Prostate gland (tissue), 2 donors: ENCODE results near the gene FOXP4. TPM values are rescaled to one million over a fixed set of nuclear protein-coding genes. Genes with fewer than 3 reads are reported as not detected.

ENCODE experiments used
- DNase-seq: peaks from one replicate; pipeline ENCODE4 v3.0.0-alpha.2; 2019; ENCODE audit warnings: low spot score
- H3K27ac ChIP-seq, 2 donors: fragments of 200-600 bp; sonication (generic); 2 replicates each; pipeline ENCODE4 v1.5.1; 2017 to 2019
- H3K27me3 ChIP-seq: fragments of 200-600 bp; sonication (generic); replicated peaks from 2 replicates; pipeline ENCODE4 v1.5.1; 2019; ENCODE audit not compliant: insufficient read depth
- H3K36me3 ChIP-seq, 2 donors: fragments of 200-600 bp; sonication (generic); 1 replicate in 1 of 2; 2 replicates in 1 of 2; pipeline versions ENCODE4 v1.5.1 to v1.8.1; 2017 to 2019
- H3K4me1 ChIP-seq: fragments of 200-600 bp; sonication (generic); replicated peaks from 2 replicates; pipeline ENCODE4 v1.5.1; 2019
- H3K4me3 ChIP-seq, 2 donors: fragments of 200-600 bp; sonication (generic); 2 replicates each; pipeline ENCODE4 v1.5.1; 2017 to 2019
- H3K9me3 ChIP-seq: fragments of 200-600 bp; sonication (generic); 2 replicates; pipeline ENCODE4 v1.5.1; 2017
- CTCF ChIP-seq, 4 experiments: fragments of 200-600 bp in 2 of 4; fragments of 450-650 bp in 2 of 4; sonication (generic) in 2 of 4; IDR thresholded peaks; 1 replicate in 3 of 4; 2 replicates in 1 of 4; pipeline ENCODE4 v1.5.1; 2016 to 2019; ENCODE audit warnings: antibody characterized with exemption in 4 of 4, mild to moderate bottlenecking in 2 of 4, moderate library complexity in 2 of 4
- POLR2A ChIP-seq: fragments of 450-650 bp; IDR thresholded peaks from one replicate; pipeline ENCODE4 v1.6.1; 2016; ENCODE audit warnings: antibody characterized with exemption, mild to moderate bottlenecking
- POLR2AphosphoS5 ChIP-seq: sonication (generic); formaldehyde crosslinking; IDR thresholded peaks from one replicate; pipeline ENCODE4 v1.6.1; 2017; ENCODE audit warnings: antibody characterized with exemption
- WGBS: methylation state at CpG from one replicate; pipeline ENCODE4 v1.1.5; 2018; 5-methylcytosine and 5-hydroxymethylcytosine counted together
- intact Hi-C: fragments of 100-400 bp; cut with DNase I; formaldehyde crosslinking; loops from one replicate; pipeline ENCODE4 v1.14.2; 2022
- total RNA-seq, 2 donors: library from RNA; depleted of rRNA; stranded (reverse); fragments of >200 nt; gene quantifications; one replicate each; pipeline ENCODE4 v1.1.0, GENCODE V29; 2016

Gene FOXP4, protein sequence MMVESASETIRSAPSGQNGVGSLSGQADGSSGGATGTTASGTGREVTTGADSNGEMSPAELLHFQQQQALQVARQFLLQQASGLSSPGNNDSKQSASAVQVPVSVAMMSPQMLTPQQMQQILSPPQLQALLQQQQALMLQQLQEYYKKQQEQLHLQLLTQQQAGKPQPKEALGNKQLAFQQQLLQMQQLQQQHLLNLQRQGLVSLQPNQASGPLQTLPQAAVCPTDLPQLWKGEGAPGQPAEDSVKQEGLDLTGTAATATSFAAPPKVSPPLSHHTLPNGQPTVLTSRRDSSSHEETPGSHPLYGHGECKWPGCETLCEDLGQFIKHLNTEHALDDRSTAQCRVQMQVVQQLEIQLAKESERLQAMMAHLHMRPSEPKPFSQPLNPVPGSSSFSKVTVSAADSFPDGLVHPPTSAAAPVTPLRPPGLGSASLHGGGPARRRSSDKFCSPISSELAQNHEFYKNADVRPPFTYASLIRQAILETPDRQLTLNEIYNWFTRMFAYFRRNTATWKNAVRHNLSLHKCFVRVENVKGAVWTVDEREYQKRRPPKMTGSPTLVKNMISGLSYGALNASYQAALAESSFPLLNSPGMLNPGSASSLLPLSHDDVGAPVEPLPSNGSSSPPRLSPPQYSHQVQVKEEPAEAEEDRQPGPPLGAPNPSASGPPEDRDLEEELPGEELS
- 10 to 100 TPM; 24.8 to 53.5 TPM for total RNA-seq

DNA sequence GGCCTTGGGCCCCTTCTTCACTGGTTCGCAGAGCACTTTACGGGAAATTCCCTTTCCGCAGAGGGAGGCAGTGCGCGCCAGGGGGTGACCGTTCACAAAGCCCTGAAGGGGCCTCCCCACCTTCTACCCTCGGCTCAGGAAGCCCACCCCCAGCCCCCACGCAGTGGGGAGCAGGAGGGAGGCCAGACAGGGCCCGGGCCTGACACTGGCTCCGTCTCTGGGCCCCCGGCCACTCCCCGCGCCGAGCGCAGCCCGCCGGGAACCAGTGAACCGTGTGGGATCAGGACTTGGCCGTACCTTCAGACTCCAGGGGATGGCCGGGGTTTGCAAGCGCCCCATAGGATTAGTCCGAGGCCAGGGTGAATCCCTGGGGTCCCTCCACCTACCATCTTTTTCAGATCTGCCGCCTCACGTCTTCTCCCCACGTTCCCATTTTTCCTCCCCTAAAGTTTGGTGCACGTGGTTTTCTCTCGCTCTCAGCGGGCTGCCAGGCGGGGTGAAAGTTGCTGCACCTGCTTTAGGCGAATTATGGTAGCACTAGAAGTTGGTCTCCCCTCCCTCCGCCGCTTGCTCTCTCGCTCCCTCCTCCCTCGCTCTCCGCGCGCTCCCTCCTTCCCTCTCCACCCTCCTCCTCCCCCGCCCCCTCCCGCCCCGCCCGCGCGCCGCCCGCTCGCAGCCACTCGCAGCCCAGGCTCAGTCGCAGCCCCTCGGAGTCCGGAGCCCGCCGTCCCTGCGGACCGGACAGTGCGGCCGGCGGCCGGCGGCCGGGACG, at the start of gene FOXP4:
TSS of gene FOXP4 (plus strand) at position 679 of the 772 bp plus-strand sequence. CDS start 19,380 bp downstream, outside the sequence.
- no peaks in the 10 kb centered on the region for H3K9me3 ChIP-seq
- peaks cover 3% of the 10 kb centered on the region for H3K4me1 ChIP-seq
- H3K36me3 ChIP-seq = no peaks in the 10 kb centered on the region
- TF ChIP-seq POLR2A (no peak), POLR2AphosphoS5 (peak; percentile 72)
- H3K27ac ChIP-seq = peak within 1 kb of the TSS; percentile 72 to 86
- WGBS = under 1% methylated on average over 36 of the region's 61 CpGs
- H3K27me3 ChIP-seq = no peaks in the 10 kb centered on the region
- DNase-seq = peak; percentile 93
- intact Hi-C loops = loop anchor here (5.0 kb wide), 3 partner anchors 46 to 174 kb away; no protein-coding TSS in a partner anchor
- H3K4me3 ChIP-seq = peak within 1 kb of the TSS; percentile 59 to 90

DNA sequence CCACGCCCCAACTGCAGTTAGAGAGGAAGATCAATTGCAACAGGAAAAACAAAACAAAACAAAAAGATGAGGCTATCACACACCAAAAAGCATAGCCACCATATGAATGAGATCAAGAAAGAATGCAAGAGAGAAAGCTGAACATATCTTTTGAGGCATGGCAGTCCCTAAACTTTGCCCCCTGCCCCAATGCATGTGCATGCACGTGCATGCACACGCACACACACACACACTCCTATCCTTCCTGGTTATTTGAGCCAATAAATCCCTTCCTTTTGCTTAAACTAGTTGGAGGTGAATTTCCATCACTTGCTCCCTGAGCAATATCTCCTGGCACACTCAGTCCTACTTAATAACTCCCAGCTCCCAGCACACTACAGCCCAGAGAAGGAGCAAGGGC, 48.6 kb upstream of the FOXP4 start:
- no peak for DNase-seq
- Histone ChIP-seq H3K27ac (no peak overlapping the region), H3K9me3 (no peaks in the 10 kb centered on the region), H3K4me1 (no peaks in the 10 kb centered on the region), H3K4me3 (no peak overlapping the region), H3K36me3 (no peaks in the 10 kb centered on the region), H3K27me3 (no peaks in the 10 kb centered on the region)
- 91% methylated on average over 3 of the region's 3 CpGs for WGBS
- TF ChIP-seq POLR2AphosphoS5 (no peak), POLR2A (no peak), CTCF (IDR thresholded peaks at IDR 0.05) (no peak)
- intact Hi-C loops = no loop called here

- Histone ChIP-seq H3K36me3 (no peaks in the 10 kb centered on the region), H3K27me3 (no peaks in the 10 kb centered on the region), H3K9me3 (no peaks in the 10 kb centered on the region), H3K4me3 (no peak overlapping the region), H3K27ac (no peak overlapping the region), H3K4me1 (no peaks in the 10 kb centered on the region)
- 50% methylated on average over 2 of the region's 2 CpGs for WGBS
- no peak for DNase-seq
- intact Hi-C loops = no loop called here
- TF ChIP-seq CTCF (IDR thresholded peaks at IDR 0.05) (no peak), POLR2AphosphoS5 (no peak), POLR2A (no peak)
These were observed 48.2 kb upstream of the FOXP4 start for GRCh38 chr6:41497994-41498393.

GRCh38 chr6:41498968-41499599, 47.1 kb upstream of the FOXP4 start:
- no peak overlapping the region for H3K27ac ChIP-seq
- TF ChIP-seq POLR2A = no peak
- TF ChIP-seq CTCF (IDR thresholded peaks at IDR 0.05) = no peak
- TF ChIP-seq POLR2AphosphoS5 = peak; percentile 66
- DNase-seq = peak; percentile 58
- no peaks in the 10 kb centered on the region for H3K36me3 ChIP-seq
- no peaks in the 10 kb centered on the region for H3K27me3 ChIP-seq
- no peaks in the 10 kb centered on the region for H3K9me3 ChIP-seq
- no peak overlapping the region for H3K4me3 ChIP-seq
- peaks cover 1% of the 10 kb centered on the region for H3K4me1 ChIP-seq
- 61% methylated on average over 6 of the region's 6 CpGs for WGBS
- intact Hi-C loops = no loop called here
